H9 (cell line): ENCODE measurements around the gene NFYC. TPM values are rescaled to one million over a fixed set of nuclear protein-coding genes. Genes with fewer than 3 reads are reported as not detected.

Source experiments
- DNase-seq: peaks from one replicate; pipeline ENCODE4 v3.0.0-alpha.2; 2017
- H2AFZ ChIP-seq: one replicate; pipeline ENCODE4 v1.6.1; 2013; ENCODE audit warnings: mild to moderate bottlenecking, low read length, control low read depth, moderate library complexity
- H2AK5ac ChIP-seq: 2 replicates; pipeline ENCODE4 v1.6.1; 2013; ENCODE audit warnings: low read length, control low read depth, mixed read lengths; ENCODE audit not compliant: insufficient read length
- H2BK120ac ChIP-seq: one replicate; pipeline ENCODE4 v1.6.1; 2013; ENCODE audit warnings: low read depth, mild to moderate bottlenecking, low read length, control low read depth, inconsistent platforms; ENCODE audit not compliant: poor library complexity, severe bottlenecking
- H2BK12ac ChIP-seq: 2 replicates; pipeline ENCODE4 v1.6.1; 2013; ENCODE audit warnings: low read length, control low read depth, mixed read lengths, low read depth; ENCODE audit not compliant: insufficient read length
- H2BK15ac ChIP-seq: 2 replicates; pipeline ENCODE4 v1.6.1; 2013; ENCODE audit warnings: low read depth, low read length, control low read depth
- H2BK20ac ChIP-seq: one replicate; pipeline ENCODE4 v1.6.1; 2013; ENCODE audit warnings: low read depth, mild to moderate bottlenecking, low read length, control low read depth, inconsistent platforms; ENCODE audit not compliant: poor library complexity, severe bottlenecking
- H2BK5ac ChIP-seq: 2 replicates; pipeline ENCODE4 v1.6.1; 2013; ENCODE audit warnings: low read length, control low read depth, mixed read lengths; ENCODE audit not compliant: insufficient read length
- H3K14ac ChIP-seq: 2 replicates; pipeline ENCODE4 v1.6.1; 2013; ENCODE audit warnings: low read length, control low read depth; ENCODE audit not compliant: insufficient read depth
- H3K18ac ChIP-seq: 2 replicates; pipeline ENCODE4 v1.6.1; 2013; ENCODE audit warnings: low read depth, mild to moderate bottlenecking, mixed read lengths, low read length, control low read depth; ENCODE audit not compliant: insufficient read length
- H3K23ac ChIP-seq: 2 replicates; pipeline ENCODE4 v1.6.1; 2013; ENCODE audit warnings: low read length, control low read depth, mixed read lengths, low read depth; ENCODE audit not compliant: insufficient read length
- H3K23me2 ChIP-seq: 2 replicates; pipeline ENCODE4 v1.6.1; 2013; ENCODE audit warnings: low read depth, mild to moderate bottlenecking, mixed read lengths, low read length, control low read depth; ENCODE audit not compliant: insufficient read length, poor library complexity, severe bottlenecking
- H3K27ac ChIP-seq: 2 replicates; pipeline ENCODE4 v1.5.1; 2013; ENCODE audit warnings: low read length, control low read depth, mixed read lengths, low read depth; ENCODE audit not compliant: insufficient read length
- H3K27me3 ChIP-seq: 2 replicates; pipeline ENCODE4 v1.6.1; 2013; ENCODE audit warnings: low read length, control low read depth, inconsistent platforms; ENCODE audit not compliant: insufficient read depth
- H3K4ac ChIP-seq: 2 replicates; pipeline ENCODE4 v1.6.1; 2013; ENCODE audit warnings: low read depth, mild to moderate bottlenecking, control low read depth, inconsistent platforms, low read length, moderate library complexity
- H3K4me1 ChIP-seq: 2 replicates; pipeline ENCODE4 v1.6.1; 2013; ENCODE audit warnings: low read length, control low read depth, inconsistent platforms; ENCODE audit not compliant: insufficient read depth
- H3K4me2 ChIP-seq: 2 replicates; pipeline ENCODE4 v1.6.1; 2013; ENCODE audit warnings: low read length, control low read depth, mixed read lengths; ENCODE audit not compliant: insufficient read length, insufficient read depth
- H3K56ac ChIP-seq: 2 replicates; pipeline ENCODE4 v1.6.1; 2013; ENCODE audit warnings: low read depth, mild to moderate bottlenecking, mixed read lengths, low read length, control low read depth; ENCODE audit not compliant: insufficient read length
- H3K79me1 ChIP-seq: 2 replicates; pipeline ENCODE4 v1.6.1; 2013; ENCODE audit warnings: low read depth, mild to moderate bottlenecking, moderate library complexity, low read length, control low read depth, inconsistent platforms; ENCODE audit not compliant: insufficient read depth, poor library complexity, severe bottlenecking
- H3K79me2 ChIP-seq: 2 replicates; pipeline ENCODE4 v1.6.1; 2013; ENCODE audit warnings: low read length, control low read depth, inconsistent platforms; ENCODE audit not compliant: insufficient read depth
- H3K9ac ChIP-seq: 2 replicates; pipeline ENCODE4 v1.6.1; 2013; ENCODE audit warnings: low read length, control low read depth, mixed read lengths; ENCODE audit not compliant: insufficient read length; ENCODE audit errors: extremely low read depth
- H3K9me3 ChIP-seq: one replicate; pipeline ENCODE4 v1.6.1; 2013; ENCODE audit warnings: low read depth, low read length, inconsistent platforms; ENCODE audit not compliant: control insufficient read depth
- H3T11ph ChIP-seq: one replicate; pipeline ENCODE4 v1.6.1; 2013; ENCODE audit warnings: mild to moderate bottlenecking, low read length, control low read depth, inconsistent platforms
- H4K20me1 ChIP-seq: one replicate; pipeline ENCODE4 v1.6.1; 2013; ENCODE audit not compliant: control insufficient read depth, insufficient read length, insufficient read depth
- H4K5ac ChIP-seq: 2 replicates; pipeline ENCODE4 v1.6.1; 2013; ENCODE audit warnings: low read depth, mild to moderate bottlenecking, mixed read lengths, low read length, control low read depth; ENCODE audit not compliant: insufficient read length
- H4K8ac ChIP-seq: replicated peaks from 2 replicates; pipeline ENCODE4 v1.6.1; 2013; ENCODE audit warnings: low read length, control low read depth, mixed read lengths, low read depth; ENCODE audit not compliant: insufficient read length
- H4K91ac ChIP-seq: 2 replicates; pipeline ENCODE4 v1.6.1; 2013; ENCODE audit warnings: low read depth, mild to moderate bottlenecking, moderate library complexity, mixed read lengths, low read length, control low read depth; ENCODE audit not compliant: insufficient read length
- H3K27ac Mint-ChIP-seq, 3 experiments: 2 replicates in 2 of 3; 3 replicates in 1 of 3; pipeline ENCODE4 v1.8.0; 2020 to 2021; ENCODE audit warnings: mixed read lengths in 3 of 3, mild to moderate bottlenecking in 1 of 3, moderate library complexity in 1 of 3
- H3K27me3 Mint-ChIP-seq: 2 replicates; pipeline ENCODE4 v1.8.0; 2021; ENCODE audit warnings: low read depth, mild to moderate bottlenecking, moderate library complexity, mixed read lengths
- H3K36me3 Mint-ChIP-seq, 3 experiments: 2 replicates in 2 of 3; 3 replicates in 1 of 3; pipeline ENCODE4 v1.8.0; 2020 to 2021; ENCODE audit warnings: low read depth in 3 of 3, mixed read lengths in 3 of 3; ENCODE audit not compliant: insufficient read depth in 1 of 3
- H3K4me1 Mint-ChIP-seq, 2 experiments: 2 replicates each; pipeline ENCODE4 v1.8.0; 2020; ENCODE audit warnings: mixed read lengths in 2 of 2
- H3K4me3 Mint-ChIP-seq, 2 experiments: 2 replicates in 1 of 2; 3 replicates in 1 of 2; pipeline ENCODE4 v1.8.0; 2020 to 2021; ENCODE audit warnings: mild to moderate bottlenecking in 2 of 2, mixed read lengths in 2 of 2, moderate library complexity in 1 of 2
- H3K9me3 Mint-ChIP-seq, 2 experiments: 2 replicates in 1 of 2; 3 replicates in 1 of 2; pipeline ENCODE4 v1.8.0; 2020; ENCODE audit warnings: mild to moderate bottlenecking in 2 of 2, mixed read lengths in 2 of 2, moderate library complexity in 1 of 2
- WGBS: extraction: QIAGEN DNeasy Blood & Tissue Kit; methylation state at CpG from one replicate; pipeline ENCODE4 v1.1.7; 2013; ENCODE audit warnings: missing lambda C conversion rate, low lambda C conversion rate, mixed read lengths; ENCODE audit not compliant: insufficient read length; ENCODE audit errors: extremely low coverage; 5-methylcytosine and 5-hydroxymethylcytosine counted together
- total RNA-seq: library from RNA; stranded (reverse); gene quantifications from 2 replicates; pipeline ENCODE4 v1.2.1, GENCODE V29; 2021
- TF ChIP-seq, protein P1 (sequence below): fragments of 200-600 bp; sonication (generic); conservative IDR thresholded peaks from 3 replicates; pipeline ENCODE4 v1.8.0; 2021; ENCODE audit warnings: antibody characterized with exemption, mild to moderate bottlenecking

The NFYC gene
- total RNA-seq, 1 experiment from 2014 or later, result 54.7 TPM

DNA sequence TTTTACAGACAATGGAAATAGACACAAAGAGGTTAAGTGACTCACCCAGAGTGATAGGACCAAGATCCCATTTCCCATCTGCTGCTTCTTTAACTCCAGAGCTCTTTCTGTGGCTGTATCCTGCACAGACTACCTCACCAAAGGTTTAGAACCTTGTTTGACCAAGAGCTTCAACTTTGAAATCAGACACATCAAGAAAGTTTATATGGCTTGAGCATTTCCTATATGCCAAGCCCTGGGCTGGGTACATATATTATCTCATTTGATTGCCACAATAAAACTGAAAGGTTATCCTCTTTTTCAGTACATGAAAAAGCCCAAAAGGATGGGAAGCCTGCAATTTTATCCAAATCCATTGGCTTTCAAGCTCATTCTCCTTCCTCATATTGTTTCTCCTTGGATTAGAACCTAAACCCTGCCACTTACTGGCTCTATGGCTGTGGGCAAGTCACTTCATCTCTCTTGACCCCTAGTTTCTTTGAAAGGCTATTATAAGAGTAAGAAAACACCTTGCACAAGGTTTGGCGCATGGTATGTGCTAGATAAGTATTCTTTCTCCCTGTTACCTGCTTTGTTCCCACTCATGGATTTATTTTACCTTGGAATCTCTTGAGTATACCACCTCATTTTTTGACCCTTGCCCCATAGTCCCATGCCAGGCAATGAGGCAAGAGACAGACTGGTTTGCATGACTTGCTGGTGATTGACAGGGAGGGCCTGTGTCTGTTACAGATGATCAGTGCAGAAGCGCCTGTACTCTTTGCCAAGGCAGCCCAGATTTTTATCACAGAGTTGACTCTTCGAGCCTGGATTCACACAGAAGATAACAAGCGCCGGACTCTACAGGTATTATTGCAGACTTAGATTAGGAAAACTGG lies 57.6 kb downstream of the NFYC start:
- no peak overlapping the region for H3K4me3 Mint-ChIP-seq
- Histone ChIP-seq H3K27ac (no peak overlapping the region), H2BK20ac (no peak overlapping the region), H3K4ac (no peak overlapping the region), H3K9me3 (no peaks in the 10 kb centered on the region), H3K79me1 (no peaks in the 10 kb centered on the region), H3K27me3 (no peaks in the 10 kb centered on the region), H2AFZ (no peak overlapping the region), H3K79me2 (no peaks in the 10 kb centered on the region), H2BK15ac (no peak overlapping the region), H4K8ac (no peak overlapping the region), H3K23me2 (no peaks in the 10 kb centered on the region), H3K18ac (no peak overlapping the region), H2BK120ac (no peak overlapping the region), H2AK5ac (no peak overlapping the region), H3K23ac (no peak overlapping the region), H2BK5ac (no peak overlapping the region), H4K5ac (no peak overlapping the region), H3K56ac (no peak overlapping the region), H3K9ac (no peak overlapping the region), H3K4me2 (no peak overlapping the region), H3K4me1 (no peaks in the 10 kb centered on the region), H4K91ac (no peak overlapping the region), H3K14ac (no peak overlapping the region), H3T11ph (no peak overlapping the region), H4K20me1 (no peaks in the 10 kb centered on the region), H2BK12ac (no peak overlapping the region)
- H3K9me3 Mint-ChIP-seq, result no peaks in the 10 kb centered on the region
- TF ChIP-seq, protein P1, sequence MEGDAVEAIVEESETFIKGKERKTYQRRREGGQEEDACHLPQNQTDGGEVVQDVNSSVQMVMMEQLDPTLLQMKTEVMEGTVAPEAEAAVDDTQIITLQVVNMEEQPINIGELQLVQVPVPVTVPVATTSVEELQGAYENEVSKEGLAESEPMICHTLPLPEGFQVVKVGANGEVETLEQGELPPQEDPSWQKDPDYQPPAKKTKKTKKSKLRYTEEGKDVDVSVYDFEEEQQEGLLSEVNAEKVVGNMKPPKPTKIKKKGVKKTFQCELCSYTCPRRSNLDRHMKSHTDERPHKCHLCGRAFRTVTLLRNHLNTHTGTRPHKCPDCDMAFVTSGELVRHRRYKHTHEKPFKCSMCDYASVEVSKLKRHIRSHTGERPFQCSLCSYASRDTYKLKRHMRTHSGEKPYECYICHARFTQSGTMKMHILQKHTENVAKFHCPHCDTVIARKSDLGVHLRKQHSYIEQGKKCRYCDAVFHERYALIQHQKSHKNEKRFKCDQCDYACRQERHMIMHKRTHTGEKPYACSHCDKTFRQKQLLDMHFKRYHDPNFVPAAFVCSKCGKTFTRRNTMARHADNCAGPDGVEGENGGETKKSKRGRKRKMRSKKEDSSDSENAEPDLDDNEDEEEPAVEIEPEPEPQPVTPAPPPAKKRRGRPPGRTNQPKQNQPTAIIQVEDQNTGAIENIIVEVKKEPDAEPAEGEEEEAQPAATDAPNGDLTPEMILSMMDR, result no peak
- no CpG with 5 or more reads among the region's 5 CpGs for WGBS
- H3K36me3 Mint-ChIP-seq, result peaks cover 20 to 84% (median 69%) of the 10 kb centered on the region in 3 experiments; a peak in 6 of 7 replicates
- H3K27ac Mint-ChIP-seq, result peak overlapping the region in 1 of 3 experiments; percentile 66; a peak in 2 of 7 replicates
- H3K27me3 Mint-ChIP-seq, result no peaks in the 10 kb centered on the region
- peaks cover 0 to 7% of the 10 kb centered on the region in 2 experiments; a peak in 1 of 4 replicates for H3K4me1 Mint-ChIP-seq
- no peak for DNase-seq
